ENCODE results near the gene FAT3. TPM values are rescaled to one million over a fixed set of nuclear protein-coding genes. Genes with fewer than 3 reads are reported as not detected.

The FAT3 gene
- not detected in 2 replicates for total RNA-seq

GRCh38 chr11:92224407-92225124, at the start of gene FAT3:
FAT3 (plus strand) TSS chr11:92224818; CDS start chr11:92352113, 127,295 bp downstream.
- intact Hi-C loops (cut with micrococcal nuclease) = no loop called here

DNA sequence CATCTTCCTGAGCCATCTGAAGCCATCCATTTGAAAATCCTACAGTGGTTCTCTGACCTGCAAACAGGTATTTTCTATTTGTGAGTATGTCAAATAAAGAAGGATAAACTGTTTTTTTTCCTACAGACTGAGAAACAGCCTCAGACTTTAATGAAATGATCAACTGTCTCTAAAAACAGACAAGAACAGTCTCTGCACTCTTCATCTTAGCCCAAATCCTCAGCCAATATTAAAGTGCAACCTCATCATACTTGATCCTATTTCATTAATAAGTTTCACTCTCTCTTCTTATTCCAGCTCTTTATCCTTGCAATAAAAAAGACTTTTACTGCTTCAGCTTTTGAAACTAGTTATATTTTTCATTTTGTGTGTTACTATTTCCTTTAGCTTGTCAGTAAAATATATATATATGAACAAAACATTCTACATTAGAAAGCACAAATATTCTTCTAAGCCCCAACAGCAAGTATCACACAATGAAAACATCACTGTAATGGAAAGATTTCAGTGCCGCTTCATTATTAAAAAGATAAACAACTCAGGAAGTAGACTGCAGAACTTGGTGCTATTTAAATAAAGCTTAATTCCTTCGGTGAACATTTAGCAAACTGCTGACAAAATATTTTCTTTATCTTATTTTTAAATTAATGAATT, 45.5 kb upstream of the FAT3 start:
- intact Hi-C loops (cut with micrococcal nuclease) = no loop called here

DNA sequence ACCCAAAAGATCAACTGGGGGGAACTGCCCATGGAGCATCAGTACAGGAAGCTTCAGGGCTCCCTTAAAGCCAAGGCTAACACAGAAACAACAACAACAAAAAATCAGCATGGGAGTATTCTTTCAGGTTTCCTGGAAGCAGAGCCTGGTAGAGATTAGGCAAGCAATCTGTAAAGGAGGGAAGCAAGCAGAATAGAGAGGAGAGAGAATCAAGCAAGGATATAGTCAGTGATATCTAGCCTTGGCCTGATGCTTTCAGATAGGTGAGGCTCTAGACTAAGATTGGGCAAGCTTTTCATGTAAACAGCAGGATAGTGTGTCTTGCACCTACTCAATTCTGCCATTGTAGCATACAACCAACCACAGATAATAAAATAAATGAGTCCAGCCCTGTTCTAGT, 44.4 kb upstream of the FAT3 start:
- intact Hi-C loops (cut with micrococcal nuclease) = no loop called here

DNA sequence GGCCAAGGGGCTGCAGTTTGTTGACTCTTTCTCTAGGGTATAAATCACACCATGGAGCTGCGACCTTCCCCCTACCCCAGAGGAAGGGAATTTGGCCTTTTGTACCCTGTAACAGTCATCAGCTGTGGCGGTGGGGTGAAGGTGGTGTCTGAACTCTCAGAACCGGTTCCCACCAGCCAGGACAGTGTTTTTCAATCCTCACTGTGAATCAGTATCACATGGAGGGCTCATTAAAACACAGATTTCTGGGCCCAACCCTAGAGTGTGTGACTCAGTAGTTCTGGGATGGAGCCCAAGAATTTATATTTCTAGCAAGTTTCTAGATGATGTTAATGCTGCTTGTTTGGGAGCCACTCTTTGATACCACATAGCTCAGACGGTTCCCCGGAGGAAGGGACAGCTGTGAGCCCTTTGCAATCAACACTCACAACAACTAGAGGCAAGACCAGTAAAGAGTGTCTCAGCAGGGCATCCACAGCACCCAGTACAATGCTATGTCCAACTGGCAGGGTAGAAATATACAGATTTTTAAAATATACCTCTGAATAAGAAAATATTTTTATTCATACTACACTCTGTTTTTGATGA, 43.9 kb upstream of the FAT3 start:
- intact Hi-C loops (cut with micrococcal nuclease) = no loop called here

DNA sequence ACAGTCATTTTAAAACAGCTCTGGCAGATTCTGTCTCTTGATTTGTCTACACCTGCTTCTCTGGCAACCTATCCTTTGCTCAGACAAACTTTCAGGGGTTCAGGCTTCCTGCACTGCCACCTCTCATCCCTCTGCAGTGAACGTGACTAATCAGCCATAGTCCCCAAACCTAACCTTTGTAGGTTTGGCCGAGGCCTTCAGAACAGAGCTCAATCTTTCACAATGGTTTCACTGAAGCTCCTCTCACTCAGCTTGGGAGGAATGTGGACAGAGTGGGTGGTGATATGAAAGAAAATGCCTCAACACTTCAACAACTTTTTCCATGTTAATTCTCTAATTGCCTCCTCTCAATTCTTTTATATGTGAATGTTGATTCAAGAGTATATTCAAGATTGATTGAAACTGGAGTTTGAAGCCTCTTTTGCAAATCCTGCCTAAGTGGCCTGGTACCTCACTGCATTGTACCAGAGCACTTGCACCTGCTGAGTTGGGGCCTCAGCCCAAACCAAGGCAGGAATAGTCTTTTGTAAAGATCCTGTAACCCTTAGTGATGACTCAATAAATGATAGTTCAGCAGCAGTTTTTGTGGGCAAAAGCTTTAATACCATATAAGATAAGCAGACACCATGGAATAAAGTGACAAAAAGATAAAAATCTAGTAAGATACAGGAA, 33.9 kb upstream of the FAT3 start:
- intact Hi-C loops (cut with micrococcal nuclease) = no loop called here

GRCh38 chr11:92192141-92192540, 32.5 kb upstream of the FAT3 start:
- intact Hi-C loops (cut with micrococcal nuclease) = no loop called here

DNA sequence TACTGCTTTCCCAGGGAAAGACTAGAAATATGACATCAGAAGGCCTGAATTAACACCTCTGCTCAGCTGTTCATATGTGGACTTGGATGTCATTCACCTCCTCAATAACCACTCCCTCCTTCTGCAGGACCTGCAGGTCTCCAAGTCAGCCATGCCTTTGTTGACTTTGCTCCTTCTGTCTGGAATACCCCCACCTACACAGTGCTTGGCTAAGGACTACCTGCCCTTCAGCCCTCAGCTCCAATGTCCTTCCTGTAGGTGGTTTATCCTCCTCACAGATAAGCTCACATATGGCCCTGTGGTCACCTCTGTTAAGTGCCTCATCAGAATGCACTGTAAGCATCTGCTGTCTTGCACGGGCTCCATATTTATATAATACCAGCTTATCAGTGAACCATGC, 26.4 kb upstream of the FAT3 start:
- intact Hi-C loops (cut with micrococcal nuclease) = no loop called here

- intact Hi-C loops (cut with micrococcal nuclease) = no loop called here
Observed at GRCh38 chr11:92199991-92200390, 24.6 kb upstream of the FAT3 start.

DNA sequence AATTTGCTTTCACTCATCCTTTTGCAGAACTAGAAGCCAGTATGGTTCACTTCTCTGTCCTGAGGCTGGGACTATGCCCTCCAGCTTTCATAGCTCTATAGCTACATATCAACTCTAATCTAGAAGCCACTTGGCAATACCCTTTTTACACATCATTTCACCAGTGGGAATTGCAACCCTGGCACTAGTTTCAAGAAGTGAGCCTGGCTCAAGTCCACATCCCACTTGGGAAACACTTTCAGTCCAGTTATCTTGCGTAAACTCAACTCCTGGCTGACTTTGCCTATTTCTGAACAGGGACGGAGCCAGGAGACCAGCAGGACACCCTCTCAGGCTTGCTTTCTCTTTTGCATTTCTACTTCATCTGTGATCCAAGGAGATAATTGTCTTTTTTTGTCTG, 19.9 kb upstream of the FAT3 start:
- intact Hi-C loops (cut with micrococcal nuclease) = no loop called here

DNA sequence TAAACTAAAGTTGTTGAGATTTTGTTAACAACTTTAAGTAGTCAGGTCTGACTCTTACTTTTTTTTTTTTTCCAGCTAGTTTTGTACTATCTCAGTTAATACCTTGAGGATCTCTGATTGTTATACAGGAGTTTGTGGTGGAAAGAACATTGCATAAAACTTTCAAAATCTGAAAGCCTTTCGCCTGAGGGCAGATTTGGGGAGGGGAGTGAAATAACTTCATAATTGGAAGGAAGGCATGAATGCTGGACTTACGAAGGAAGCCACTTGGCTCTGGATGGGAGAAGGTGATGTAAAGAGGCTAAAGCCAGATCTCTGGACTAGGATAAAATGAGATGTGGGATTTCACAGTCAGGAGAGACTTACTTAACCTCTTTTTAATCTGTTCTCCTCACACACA, 18.2 kb upstream of the FAT3 start:
- intact Hi-C loops (cut with micrococcal nuclease) = no loop called here

DNA sequence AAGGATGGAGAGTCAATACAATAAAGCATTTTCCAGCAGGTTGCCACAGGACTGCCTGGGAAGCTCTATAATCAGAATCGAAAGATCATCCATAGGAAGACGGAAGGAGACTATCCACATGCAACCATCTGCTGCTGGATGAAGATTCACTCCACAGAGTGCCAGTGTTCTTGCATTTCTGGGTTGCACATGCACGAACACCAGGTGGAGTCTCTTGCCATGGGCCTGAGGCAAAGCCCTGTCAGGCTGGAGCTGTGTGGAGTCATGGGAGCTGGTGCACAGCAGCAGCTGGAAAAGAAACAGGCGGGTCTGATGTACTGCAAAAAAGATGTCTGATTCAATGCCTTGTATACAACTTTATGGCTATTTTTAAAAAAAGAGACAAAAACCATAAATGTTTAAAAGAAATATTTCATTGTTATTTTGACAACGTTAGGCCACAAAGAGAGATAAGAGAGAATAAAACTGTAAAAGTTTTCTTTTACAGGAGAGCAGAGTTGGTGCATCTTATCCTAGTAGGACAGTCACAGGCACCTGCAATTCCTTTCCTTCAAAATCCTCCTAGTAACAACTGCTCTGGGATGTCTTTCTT, 12.9 kb upstream of the FAT3 start:
- intact Hi-C loops (cut with micrococcal nuclease) = no loop called here

DNA sequence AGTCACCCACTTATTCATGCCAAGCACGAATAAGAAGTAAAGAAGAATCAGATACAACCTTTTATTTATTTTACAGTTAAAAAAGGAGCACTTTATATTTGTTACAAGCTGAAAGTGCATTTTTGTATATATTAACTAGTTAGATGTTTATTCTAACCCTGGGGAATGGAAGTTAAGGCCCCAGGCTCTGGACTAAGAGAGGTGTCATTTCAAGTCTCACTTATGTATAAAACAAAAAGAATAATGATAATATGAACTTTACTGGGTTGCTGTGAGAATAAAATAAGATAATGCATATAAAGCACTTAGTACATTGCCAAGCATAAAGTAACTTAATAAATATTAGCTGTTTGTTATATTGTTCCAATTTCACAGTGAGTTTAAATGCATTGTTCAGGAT, 12.1 kb upstream of the FAT3 start:
- intact Hi-C loops (cut with micrococcal nuclease) = no loop called here

- intact Hi-C loops (cut with micrococcal nuclease) = no loop called here
Observed at GRCh38 chr11:92216789-92217188, 7.8 kb upstream of the FAT3 start.

DNA sequence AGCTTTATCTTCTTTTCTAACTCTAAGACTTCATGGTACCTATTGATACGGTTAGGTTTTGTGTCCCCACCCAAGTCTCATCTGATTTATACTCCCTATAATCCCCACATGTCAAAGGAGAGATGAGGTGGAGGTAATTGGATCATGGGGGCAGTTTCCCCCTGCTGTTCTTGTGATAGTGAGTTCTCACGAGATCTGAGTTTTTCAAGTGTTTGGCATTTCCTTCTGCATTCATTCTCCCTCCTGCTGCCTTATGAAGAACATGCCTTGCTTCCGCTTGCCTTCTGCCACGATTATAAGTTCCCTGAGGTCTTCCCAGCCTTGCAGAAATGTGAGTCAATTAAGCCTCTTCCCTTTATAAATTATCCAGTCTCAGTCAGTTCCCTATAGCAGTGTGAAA, 5.1 kb upstream of the FAT3 start:
- intact Hi-C loops (cut with micrococcal nuclease) = no loop called here

- intact Hi-C loops (cut with micrococcal nuclease) = no loop called here
Observed at GRCh38 chr11:92222701-92223100, 1.9 kb upstream of the FAT3 start.

DNA sequence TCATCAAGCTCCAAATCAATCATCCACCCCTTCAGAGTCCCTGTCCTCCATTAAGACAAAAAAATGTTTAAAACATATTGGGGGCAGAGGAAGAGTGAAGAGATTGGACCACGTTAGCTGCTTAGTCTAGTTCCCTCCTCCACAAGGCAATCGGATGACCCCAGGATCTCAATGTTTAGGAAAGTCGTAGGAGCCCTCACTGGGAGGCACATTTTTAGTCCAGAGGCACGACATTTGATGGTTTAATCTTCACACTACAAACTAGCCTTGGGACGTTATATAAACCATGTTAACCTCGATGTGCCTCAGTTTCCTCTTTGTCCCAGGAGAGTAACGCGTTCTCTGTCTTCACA, 588 bp upstream of the FAT3 start:
- intact Hi-C loops (cut with micrococcal nuclease) = no loop called here

- intact Hi-C loops (cut with micrococcal nuclease) = no loop called here
Observed at GRCh38 chr11:92225125-92225567, 528 bp downstream of the FAT3 start.

DNA sequence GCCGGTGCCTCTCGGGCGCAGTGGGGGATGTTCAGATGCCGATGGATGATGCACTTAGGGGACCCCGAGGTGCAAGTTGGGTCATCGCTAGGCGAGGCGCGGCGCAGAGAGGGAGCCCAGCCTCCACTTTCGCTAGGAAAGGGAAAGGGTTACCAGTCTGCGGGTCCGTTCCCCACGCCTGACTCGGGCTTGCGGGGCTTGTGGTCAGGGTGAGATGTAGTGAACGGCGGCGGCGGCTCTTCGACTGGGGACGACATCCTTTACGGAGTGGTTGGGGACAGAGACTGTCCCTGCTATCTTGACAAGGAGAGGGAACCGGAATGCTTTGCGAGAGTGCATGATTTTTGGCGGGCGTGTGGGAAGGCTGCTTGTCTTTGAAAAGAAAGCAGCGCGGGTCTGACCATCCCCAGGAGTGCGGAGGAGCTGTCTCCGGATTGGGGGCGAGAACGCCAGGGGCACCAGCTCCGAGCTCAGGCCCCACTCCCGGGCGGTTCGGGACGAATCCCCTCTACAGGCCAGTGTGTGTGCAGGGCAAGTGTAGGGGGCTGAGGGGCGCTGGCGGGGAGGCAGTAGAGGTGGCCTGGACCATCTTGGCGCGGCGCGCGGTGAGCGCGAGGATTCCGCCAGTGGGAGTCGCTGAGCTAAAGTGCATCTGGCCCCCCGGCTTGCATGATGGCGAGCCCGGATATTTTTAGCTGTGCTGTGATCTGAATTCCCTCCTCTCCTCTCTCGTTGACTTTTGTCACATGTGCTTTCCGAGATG, 1.1 kb downstream of the FAT3 start:
- intact Hi-C loops (cut with micrococcal nuclease) = no loop called here

DNA sequence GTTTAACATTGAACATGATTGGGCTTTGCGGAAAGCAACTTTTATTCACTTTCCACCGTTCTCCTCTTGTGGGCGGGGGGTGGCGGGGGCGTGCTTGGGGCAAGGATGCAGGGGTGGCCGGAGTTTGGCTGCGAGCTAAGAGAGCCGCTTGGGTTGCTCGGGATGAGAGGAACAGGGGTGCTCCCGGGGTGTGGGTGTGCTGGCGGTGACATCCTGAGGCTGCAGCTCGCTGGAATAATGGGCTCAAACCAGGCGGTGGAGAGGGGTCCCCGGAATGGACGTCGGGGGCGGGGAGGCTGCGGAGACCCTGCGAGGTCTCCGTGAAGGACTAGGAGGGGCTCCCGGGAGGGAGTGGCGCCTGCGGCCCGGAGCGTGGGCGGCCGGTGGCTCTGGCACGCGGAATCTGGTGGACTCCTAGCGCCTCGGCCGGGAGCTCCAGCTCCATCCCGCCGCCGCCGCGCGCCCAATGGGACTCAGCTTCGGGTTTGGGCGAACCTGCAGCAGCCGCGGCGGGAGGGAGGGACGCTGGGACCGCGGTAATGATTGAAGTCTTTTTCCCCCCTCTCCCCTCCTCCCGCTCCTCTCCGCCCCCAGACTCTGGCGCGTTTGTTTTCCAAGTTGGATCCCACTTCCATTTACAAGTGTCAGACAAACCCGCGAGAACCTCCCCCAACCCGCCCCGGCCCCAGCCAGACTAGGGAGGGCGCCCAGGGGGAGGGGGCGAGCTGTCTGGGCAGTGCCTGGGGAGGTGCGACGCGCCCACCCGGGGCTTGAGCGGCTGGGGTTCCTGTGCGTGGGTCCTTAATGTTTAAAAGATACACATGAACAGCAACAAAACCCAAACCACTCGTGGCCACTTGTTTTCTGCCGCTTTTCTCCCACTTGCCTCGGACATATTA, 2.0 kb downstream of the FAT3 start:
- intact Hi-C loops (cut with micrococcal nuclease) = no loop called here

- intact Hi-C loops (cut with micrococcal nuclease) = no loop called here
Observed at GRCh38 chr11:92227230-92227814, 2.7 kb downstream of the FAT3 start.
